ENCODE results near the gene SAE1.

DNA sequence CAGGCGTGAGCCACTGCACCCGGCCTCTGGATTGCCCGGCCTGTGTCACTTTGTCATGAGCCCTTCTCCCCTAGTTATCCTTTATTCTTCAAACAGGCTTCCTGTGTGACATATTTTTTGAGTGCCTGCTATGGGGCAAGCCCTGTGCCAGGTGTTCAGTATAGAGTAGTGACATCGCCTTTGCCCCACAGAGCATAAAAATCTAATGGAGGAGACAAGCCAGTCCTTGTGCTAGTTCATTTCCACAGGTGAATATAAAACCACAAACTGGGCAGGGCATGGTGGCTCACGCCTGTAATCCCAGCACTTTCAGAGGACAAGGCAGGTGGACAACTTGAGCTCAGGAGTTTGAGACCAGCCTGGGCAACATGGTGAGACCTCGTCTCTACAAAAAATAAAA, 57.2 kb downstream of the SAE1 start:
- TF ChIP-seq, protein P1, sequence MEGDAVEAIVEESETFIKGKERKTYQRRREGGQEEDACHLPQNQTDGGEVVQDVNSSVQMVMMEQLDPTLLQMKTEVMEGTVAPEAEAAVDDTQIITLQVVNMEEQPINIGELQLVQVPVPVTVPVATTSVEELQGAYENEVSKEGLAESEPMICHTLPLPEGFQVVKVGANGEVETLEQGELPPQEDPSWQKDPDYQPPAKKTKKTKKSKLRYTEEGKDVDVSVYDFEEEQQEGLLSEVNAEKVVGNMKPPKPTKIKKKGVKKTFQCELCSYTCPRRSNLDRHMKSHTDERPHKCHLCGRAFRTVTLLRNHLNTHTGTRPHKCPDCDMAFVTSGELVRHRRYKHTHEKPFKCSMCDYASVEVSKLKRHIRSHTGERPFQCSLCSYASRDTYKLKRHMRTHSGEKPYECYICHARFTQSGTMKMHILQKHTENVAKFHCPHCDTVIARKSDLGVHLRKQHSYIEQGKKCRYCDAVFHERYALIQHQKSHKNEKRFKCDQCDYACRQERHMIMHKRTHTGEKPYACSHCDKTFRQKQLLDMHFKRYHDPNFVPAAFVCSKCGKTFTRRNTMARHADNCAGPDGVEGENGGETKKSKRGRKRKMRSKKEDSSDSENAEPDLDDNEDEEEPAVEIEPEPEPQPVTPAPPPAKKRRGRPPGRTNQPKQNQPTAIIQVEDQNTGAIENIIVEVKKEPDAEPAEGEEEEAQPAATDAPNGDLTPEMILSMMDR (conservative IDR thresholded peaks at IDR 0.05 in 1 of 2, IDR thresholded peaks at IDR 0.05 in 1 of 2; ENCODE audit: extremely low read depth in 1 of 2, insufficient read depth in 1 of 2, low read depth in 1 of 2, low read length in 2 of 2) = no peak
- TF ChIP-seq EZH2 (IDR thresholded peaks at IDR 0.05; ENCODE audit: borderline replicate concordance, low read length) = no peak

Data from mammary epithelial cell (primary cell).